ENCODE data around the gene TRMT1L.
"Not testable (repeated sequence)": the region's sequence is repeated elsewhere in the genome, so short reads cannot be mapped to it uniquely, and the experiment has no call there.

The TRMT1L gene

GRCh38 chr1:185156854-185157598 is at the start of gene TRMT1L, which contains the start of gene SWT1:
TSS of gene TRMT1L (minus strand) at chr1:185156953. CDS start at chr1:185156712, 241 bp downstream.
TSS of gene SWT1 (plus strand) at chr1:185157167. CDS start at chr1:185160842, 3,675 bp downstream.
- peak; percentile 94 to 96 for ATAC-seq

DNA sequence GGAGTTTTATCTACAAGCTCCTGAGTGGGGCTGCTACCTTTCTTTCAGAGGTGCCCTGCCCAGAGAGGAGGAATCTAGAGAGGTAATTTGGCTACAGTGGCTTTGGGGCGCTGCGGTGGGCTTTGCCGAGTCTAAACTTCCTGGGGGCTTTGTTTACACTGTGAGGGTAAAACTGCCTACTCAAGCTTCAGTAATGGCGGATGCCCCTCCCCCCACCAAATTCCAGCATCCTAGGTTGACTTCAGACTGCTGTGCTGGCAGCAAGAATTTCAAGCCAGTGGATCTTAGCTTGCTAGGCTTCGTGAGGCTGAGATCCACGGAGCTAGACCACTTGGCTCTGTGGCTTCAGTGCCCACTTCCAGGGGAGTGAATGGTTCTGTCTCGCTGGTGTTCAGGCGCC is 44.1 kb upstream of the TRMT1L start:
- no peak for ATAC-seq

DNA sequence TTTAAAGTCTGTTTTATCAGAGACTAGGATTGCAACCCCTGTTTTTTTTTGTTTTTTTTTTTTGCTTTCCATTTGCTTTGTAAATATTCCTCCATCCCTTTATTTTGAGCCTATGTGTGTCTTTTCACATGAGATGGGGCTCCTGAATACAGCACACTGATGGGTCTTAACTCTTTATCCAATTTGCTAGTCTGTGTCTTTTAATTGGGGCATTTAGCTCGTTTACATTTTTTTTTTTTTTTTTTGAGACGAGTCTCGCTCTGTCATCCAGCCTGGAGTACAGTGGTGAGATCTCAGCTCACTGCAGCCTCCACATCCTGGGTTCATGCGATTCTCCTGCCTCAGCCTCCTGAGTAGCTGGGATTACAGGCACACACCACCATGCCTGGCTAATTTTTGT is 42.0 kb upstream of the TRMT1L start:
- not testable (repeated sequence) for ATAC-seq

DNA sequence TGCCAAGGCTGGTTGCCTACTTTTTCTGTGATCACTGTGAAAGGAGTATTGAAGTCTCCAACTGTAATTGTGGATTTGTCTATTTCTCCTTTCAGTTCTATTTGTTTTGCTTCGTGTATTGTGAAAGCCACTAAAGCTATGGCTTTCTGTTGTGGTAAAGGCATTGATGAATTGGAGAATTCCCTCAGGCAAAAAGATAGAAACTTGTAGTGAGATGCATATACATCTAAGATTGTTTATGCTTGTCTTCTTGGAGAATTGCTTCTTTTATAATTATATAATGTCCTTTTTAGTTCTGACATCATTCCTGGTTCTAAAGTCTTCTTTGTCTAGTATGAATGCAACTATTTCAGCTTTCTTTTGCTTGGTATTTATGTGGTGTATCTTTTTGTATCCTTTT is 37.0 kb upstream of the TRMT1L start:
- ATAC-seq = no peak

DNA sequence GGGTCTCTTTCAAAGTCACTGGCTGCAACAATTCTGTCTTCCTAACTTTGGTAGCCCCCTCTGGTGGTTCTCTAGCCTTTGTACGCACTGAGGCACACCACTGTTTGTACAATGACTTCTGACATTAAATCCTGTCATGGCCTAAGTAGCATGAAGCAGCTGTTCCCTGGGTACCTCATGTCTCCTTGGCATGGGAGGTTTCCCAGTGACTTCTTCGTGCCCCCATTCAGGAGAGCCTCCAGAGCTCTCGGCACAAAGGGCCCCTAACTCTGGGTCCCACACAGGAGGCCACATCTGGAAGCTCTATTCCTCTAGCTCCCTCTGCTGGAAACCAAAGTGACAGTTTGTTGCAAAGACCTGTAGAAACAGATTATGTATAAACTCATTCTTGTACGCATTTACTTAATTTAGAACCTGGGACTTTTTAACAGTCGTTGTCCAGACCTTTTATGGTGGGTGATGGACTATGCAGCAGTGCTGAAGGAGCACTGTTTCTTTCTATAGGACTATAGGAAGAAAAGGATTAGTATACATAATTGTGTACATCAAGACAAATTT is 13.6 kb upstream of the TRMT1L start:
- peak; percentile 65 to 78 for ATAC-seq

DNA sequence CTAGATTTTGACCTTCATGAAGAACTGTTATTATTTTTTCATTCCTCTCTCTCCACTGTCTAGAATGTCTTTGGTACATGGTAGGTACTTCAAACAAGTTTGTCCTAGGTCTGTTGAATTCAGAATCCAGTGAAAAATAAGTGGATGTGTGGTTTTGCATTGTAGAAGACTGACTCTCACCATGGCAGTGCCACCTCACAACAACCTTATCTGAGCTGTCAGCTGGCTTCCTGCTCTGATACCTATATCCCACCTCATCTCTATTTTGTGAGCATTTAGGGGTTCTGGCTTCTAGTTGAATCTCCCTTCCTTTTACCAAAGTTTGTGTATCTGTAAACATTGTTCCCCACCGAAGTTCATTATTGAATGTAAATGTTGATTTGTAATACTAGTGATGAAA is 9.4 kb upstream of the TRMT1L start:
- no peak for ATAC-seq

GRCh38 chr1:185162491-185162890 is 5.7 kb upstream of the TRMT1L start:
- no peak for ATAC-seq

- no peak for ATAC-seq
Measured at GRCh38 chr1:185159966-185160365, 3.2 kb upstream of the TRMT1L start.

DNA sequence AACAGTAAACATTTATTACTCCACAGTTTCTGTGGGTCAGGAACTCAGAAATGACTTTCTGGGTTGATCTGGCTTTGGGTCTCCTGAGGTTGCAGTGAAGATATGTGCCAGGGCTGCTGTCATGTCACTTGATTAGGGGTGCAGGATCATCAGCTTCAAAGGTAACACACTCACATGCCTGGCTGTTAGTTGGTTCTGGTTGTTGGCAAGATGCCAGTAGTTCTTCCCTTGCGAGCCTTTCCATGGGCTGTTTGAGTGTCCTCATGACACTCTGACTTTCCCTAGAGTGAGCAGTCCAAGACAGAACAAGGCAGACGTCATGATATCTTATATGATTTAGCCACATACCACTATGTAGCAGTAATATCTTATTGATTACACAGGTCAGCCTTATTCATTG is 2.0 kb upstream of the TRMT1L start:
- no peak for ATAC-seq

DNA sequence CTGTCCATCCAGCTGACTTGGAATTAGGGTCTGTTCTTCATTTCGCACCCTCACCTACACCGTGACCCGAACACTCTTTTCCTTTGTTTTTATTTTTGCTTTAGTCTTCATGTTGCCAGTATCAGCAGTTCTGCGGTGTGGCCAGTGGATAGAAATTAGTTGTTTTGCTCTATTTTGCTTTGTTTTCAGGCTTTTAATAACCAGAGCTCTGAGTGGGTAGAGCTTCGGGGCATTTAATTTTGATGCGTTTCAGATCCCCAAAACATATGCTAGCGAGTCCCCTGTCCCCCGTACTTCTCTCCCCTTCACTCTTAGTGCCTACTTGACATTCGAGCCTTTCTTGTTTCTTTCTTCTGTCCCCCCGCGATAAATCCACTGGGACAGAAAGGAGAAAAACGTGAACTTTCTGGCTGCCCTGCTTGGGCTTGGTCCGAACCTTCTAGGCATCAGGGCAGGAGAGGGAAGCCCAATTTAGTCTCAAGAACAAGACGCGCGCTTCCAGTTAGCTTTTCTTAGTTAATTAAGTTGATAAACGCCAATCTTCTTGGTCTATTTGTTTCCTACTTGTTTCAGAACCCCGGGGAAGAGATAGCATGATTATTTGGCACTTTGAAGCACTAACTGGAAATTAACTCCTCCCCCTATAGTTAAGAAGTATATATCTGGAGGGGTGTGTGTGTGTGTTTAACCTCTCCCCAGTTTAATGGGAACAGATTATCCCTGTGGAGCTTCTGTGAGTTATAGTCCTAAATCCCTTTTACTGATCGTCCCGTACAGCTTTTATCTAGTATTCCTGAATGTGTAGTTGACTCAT is 1.1 kb upstream of the TRMT1L start:
- ATAC-seq = no peak

DNA sequence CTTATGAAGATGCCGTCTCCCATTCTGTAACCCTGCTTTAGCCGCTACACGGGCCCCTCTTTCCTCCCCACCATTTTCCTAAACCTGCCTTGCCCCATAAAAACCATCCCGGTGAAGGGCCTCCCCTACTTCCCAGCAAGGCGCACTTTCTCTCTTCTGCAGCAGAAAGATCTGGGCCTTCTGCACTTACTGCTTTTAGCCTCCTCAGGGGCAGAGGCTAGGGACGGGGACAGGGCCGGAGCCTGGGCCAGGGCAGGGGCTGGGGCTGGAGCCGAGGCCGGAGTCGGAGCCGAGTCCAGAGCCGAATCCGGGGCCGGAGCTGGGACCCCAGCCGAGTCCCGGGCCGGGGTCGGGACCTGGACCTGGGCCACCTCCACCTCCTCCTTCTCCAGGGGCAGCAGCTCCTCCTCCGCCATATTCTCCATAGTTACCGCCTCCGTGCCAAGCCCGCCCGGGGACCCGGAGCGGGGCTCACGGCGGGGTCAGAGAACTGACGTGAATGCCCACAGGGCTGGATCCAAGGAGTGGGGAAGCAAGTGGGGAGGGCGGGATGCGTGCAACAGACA is 382 bp downstream of the TRMT1L start:
- ATAC-seq = peak; percentile 16 to 25

DNA sequence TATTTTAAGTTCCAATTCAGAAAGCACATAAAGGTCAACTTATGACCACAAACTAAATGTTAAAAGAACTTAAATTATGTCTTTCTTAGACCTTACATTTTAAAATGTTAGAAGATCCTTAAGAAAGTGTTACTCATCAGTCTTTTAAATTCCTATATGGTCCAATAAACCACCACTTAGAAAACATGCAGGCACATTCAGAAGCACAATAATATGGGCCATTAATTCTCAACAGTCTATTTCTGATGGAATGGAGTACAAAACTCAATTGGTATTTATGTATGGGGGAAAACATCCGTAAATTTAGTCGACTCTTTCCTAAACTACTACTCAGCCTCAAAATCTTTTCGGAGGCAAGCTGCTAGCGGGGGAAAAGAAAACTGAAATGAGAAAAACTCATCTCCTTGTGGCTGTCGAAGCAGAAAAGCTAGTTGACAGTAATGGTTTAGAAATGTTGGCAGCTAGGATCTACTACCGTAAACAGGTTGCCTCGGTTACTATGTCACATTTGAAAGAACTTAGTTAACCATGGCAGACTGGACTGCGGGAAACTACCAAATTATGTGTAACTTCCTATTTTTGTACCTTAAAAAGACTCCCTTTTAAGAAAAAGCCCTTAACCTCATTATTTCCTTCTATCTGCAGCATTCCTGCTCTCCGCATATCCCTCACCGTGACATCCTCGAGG is 1.0 kb downstream of the TRMT1L start:
- no peak for ATAC-seq

DNA sequence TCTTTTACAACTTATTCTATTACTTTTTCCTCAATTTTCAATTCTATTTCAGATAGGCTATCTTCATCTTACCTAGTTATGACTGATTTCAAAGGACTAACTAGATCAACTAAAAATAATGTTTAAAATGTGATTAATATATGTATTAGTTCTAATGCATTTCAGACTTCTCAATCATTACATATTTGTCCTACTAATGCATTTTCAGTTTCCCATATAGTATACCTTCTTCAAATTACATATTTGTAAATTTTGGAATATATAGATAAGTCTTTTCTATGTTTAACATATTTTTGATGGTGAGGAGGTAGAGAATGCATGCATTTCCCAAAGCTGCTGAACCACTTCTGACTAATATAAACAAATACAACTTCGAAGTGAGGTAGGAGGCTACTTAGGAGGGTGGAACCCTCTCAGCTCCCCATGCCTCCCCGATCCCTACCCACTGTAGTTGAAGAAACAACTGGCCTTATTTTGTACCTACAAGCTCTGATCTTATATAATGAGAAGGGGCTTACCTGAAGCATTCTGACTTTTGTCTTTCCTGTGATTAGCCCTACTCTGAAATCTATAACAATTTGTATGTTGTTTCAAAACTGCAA is 1.7 kb downstream of the TRMT1L start:
- no peak for ATAC-seq

DNA sequence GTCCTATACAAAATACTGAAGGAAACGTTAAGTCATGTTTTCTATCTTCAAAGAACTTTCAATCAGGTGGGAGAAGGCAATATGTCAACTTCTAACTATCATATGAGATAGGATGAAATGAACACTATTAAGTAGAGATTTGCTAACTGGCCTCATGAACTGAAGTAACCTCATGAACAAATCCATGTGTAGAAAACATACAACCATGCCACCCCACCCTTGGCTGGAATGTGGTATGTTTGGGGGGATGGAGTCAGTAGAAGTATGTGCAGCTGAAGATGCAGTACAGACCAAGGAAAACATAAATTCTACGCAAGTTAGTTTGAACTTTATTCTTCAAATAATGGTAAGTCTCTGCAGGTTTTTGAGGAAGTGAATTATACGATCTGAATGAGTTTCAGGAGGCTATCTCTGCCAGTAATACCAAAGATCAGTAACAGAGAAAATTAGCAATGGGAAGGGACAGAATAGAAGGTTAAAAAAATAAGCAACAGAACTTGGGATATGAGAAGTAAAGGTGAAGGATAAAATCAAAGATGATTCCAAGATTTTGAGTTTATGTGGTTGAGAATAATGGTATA is 4.5 kb downstream of the TRMT1L start:
- no peak for ATAC-seq

DNA sequence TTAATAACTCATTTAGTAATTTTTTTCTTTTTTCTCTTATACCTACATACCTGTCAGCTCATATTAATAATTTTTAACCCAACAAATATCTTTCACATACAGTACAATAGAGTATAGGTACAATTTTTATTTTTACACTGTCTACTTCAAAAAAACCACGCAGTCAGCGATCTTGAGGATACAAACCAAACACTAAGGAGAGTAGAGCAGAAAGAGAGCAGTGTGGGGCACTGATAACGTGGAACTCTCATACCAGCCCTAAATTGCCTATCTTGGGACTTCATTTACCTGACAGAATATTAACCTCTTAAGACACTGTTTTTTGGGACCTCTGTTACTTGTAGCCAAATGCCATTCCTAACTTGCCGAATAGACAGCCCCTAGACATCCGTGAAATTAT is 5.5 kb downstream of the TRMT1L start:
- no peak for ATAC-seq

GRCh38 chr1:185144233-185144632 is 12.5 kb downstream of the TRMT1L start:
- ATAC-seq = no peak

GRCh38 chr1:185139246-185139645 is 17.5 kb downstream of the TRMT1L start:
- no peak for ATAC-seq

DNA sequence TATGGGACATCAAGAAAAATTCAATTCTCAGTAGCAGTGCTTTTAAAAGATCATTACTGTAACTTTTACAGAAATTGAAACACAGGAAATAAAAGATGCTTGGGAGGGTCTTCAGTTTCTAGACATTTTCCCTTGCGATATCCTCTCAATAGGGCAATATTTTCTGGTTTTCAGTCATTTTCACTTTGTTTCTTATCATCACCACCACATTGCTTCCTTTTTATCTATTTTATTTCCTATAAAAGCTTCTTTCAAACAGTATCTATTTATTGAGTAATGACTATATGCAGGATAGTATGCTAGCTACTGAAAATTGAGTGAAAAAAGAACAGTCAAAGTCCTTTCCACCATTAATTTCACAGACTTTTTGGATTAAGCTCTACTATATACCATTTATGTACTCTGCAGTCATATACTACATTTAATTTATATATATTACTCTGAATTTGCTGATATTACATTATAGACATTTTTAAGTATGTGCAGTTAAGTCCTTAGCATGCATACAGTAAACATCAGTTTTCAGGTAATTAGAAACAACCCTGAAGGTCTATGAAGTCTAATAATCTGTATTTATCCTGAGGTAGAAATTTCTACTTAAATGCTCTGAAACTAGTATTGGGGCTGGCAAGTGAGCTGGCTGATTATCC is 18.7 kb downstream of the TRMT1L start:
- no peak for ATAC-seq

- no peak for ATAC-seq
Measured at GRCh38 chr1:185132534-185132933, 24.2 kb downstream of the TRMT1L start.

DNA sequence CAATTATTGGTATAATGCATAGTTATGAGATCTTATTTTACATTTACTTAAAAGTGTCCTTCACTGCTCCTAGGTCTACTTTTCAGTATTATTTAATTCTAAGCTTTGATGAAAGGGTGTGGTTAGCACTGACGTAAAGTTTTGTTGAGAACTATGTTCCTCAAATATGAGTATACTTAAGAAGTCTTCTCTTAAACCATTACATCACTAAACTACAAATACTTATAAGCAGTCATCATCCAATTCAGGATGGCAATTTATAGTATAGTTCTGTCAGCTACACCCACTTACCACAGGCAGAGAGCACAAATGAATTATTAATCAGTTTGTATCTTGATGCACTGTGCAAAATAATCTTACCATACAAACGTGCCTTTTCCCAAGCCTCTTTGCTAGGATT is 27.0 kb downstream of the TRMT1L start:
- no peak for ATAC-seq

DNA sequence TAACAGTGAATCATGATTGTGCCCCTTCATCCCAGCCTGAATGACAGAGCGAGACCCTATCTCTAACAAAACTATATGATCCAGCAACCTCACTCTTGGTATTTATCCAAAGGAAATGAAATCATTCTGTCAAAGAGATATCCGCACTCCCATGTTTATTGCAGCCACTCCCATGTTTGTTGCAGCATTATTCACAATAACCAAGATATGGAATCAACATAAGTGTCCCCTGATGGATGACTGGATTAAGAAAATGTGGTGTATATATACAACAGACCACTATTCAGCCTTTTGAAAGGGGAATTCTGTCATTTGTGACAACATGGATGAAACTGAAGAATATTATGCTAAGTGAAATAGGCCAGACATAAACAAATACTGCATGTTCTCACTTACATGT is 44.4 kb downstream of the TRMT1L start:
- ATAC-seq = no peak

Measured in activated CD4-positive, CD25-positive, alpha-beta regulatory T cell treated with anti-CD3 and anti-CD28 coated beads, Interleukin-2, amount 50 U/mL, for 24 hours (primary cell).